Adrenal gland (tissue), 16 donors: ENCODE data around the gene ARHGAP11B.
A peak's percentile ranks its signal among the peaks of the same experiment; 100 is the strongest.
"Not testable (repeated sequence)": the region's sequence is repeated elsewhere in the genome, so short reads cannot be mapped to it uniquely, and the experiment has no call there.

Experiments
- DNase-seq, 7 donors: peaks; one replicate each; pipeline ENCODE4 v3.0.0-alpha.2; 2019 to 2020
- H3K27ac ChIP-seq, 5 donors: fragments of 200-600 bp; sonication (generic) in 4 of 5; 1 replicate in 3 of 5; 2 replicates in 2 of 5; pipeline versions ENCODE4 v1.5.1 to v1.8.0; 2016 to 2020; ENCODE audit warnings: mild to moderate bottlenecking in 1 of 5
- H3K27me3 ChIP-seq: fragments of 200-600 bp; 2 replicates; pipeline ENCODE4 v1.8.0; 2021
- H3K36me3 ChIP-seq, 2 donors: fragments of 200-600 bp; replicated peaks in 1 of 2; 1 replicate in 1 of 2; 2 replicates in 1 of 2; pipeline versions ENCODE4 v1.5.1 to v1.8.0; 2018 to 2022
- H3K4me1 ChIP-seq, 2 donors: fragments of 200-600 bp; replicated peaks in 1 of 2; 1 replicate in 1 of 2; 2 replicates in 1 of 2; pipeline versions ENCODE4 v1.5.1 to v1.8.0; 2018 to 2021
- H3K4me3 ChIP-seq, 4 donors: fragments of 200-600 bp; sonication (generic) in 3 of 4; one replicate each; pipeline ENCODE4 v1.5.1; 2016 to 2018
- H3K9me3 ChIP-seq, 3 donors: fragments of 200-600 bp; sonication (generic) in 1 of 3; replicated peaks in 1 of 3; 1 replicate in 2 of 3; 2 replicates in 1 of 3; pipeline versions ENCODE4 v1.5.1 to v1.8.0; 2016 to 2021
- CTCF ChIP-seq, 6 experiments: fragments of 450-650 bp in 4 of 6; fragments of 200-600 bp in 2 of 6; sonication (generic) in 1 of 6; IDR thresholded peaks; 1 replicate in 5 of 6; 2 replicates in 1 of 6; pipeline versions ENCODE4 v1.5.1 to v1.8.0; 2016 to 2021; ENCODE audit warnings: antibody characterized with exemption in 6 of 6, mild to moderate bottlenecking in 2 of 6, moderate library complexity in 1 of 6
- POLR2A ChIP-seq, 2 donors: fragments of 450-650 bp; IDR thresholded peaks; one replicate each; pipeline ENCODE4 v1.6.1; 2017; ENCODE audit warnings: antibody characterized with exemption in 2 of 2, mild to moderate bottlenecking in 2 of 2, moderate library complexity in 1 of 2
- WGBS, 4 donors: extraction: QIAGEN DNeasy Blood & Tissue Kit in 2 of 4; methylation state at CpG; one replicate each; pipeline versions ENCODE4 v1.1.5 to v1.1.7; 2013 to 2017; 5-methylcytosine and 5-hydroxymethylcytosine counted together
- intact Hi-C, 2 donors: fragments of 100-400 bp; cut with DNase I; formaldehyde crosslinking; loops; one replicate each; pipeline versions ENCODE4 v1.14.1 to v1.15.0; 2022 to 2023
- long read RNA-seq, 10 donors: library from polyadenylated mRNA in 3 of 10; unstranded in 2 of 10; stranded (forward) in 1 of 10; transcript quantifications; one replicate each; pipeline ENCODE4 v2.0.0 and lab custom pipeline, GENCODE V29; 2021 to 2026
- donor health status: healthy with polysubstance abuse.
- donor health status: Bipolar disorder and iron deficiency.
- donor health status: DM: yes; HTN: yes; CAD: no.
- donor health status: DM: no; HTN: no; CAD: no.
- donor health status: DM: no; HTN: no; CAD: no.

ARHGAP11B gene
- long read RNA-seq, donor 1 = 0 reads
- long read RNA-seq, donor 2 = 0 reads
- long read RNA-seq, donor 3 = 0 reads
- long read RNA-seq, donor 4 = 0 reads
- long read RNA-seq, donor 5 = 0 reads
- long read RNA-seq, donor 6 = 0 reads
- long read RNA-seq, donor 7 = 0 reads
- long read RNA-seq, donor 8, partial matches to known transcripts = 0 of 2 reads
- long read RNA-seq, donor 8, other reads (novel, unspliced or antisense) = 0 of 2 reads
- long read RNA-seq, donor 9 = 0 reads
- long read RNA-seq, donor 10 = 0 reads

- Histone ChIP-seq H3K27ac (peak within 1 kb of the TSS; percentile 40 to 92 (median 86)), H3K4me3 (peak within 1 kb of the TSS; percentile 32 to 61 (median 46))
- H3K36me3 ChIP-seq, H3K4me1 ChIP-seq, H3K9me3 ChIP-seq, intact Hi-C loops, H3K27me3 ChIP-seq: not testable (repeated sequence)
- TF ChIP-seq POLR2A (IDR thresholded peaks at IDR 0.05) (peak in 1 of 2 donors; percentile 56), CTCF (IDR thresholded peaks at IDR 0.05) (peak in 1 of 6 experiments; percentile 18)
- 0% methylated on average over 7 to 34 of the region's 35 CpGs for WGBS, 4 donors
- DNase-seq = peak; percentile 92 to 94 (median 94)
Observed at GRCh38 chr15:30625436-30626193, at the start of gene ARHGAP11B. Gene ARHGAP11B (plus strand): TSS chr15:30626128.

GRCh38 chr15:30579394-30579970, 46.4 kb upstream of the ARHGAP11B start:
- H3K4me3 ChIP-seq, intact Hi-C loops, H3K27me3 ChIP-seq, DNase-seq, H3K36me3 ChIP-seq, H3K4me1 ChIP-seq, H3K9me3 ChIP-seq, H3K27ac ChIP-seq: not testable (repeated sequence)
- WGBS, 4 donors = no CpG with 5 or more reads among the region's 6 CpGs

- intact Hi-C loops, H3K4me1 ChIP-seq, H3K36me3 ChIP-seq, H3K9me3 ChIP-seq, DNase-seq, H3K4me3 ChIP-seq, H3K27me3 ChIP-seq, H3K27ac ChIP-seq: not testable (repeated sequence)
- no CpG with 5 or more reads among the region's 4 CpGs for WGBS, 4 donors
Observed at GRCh38 chr15:30580716-30581115, 45.2 kb upstream of the ARHGAP11B start.

GRCh38 chr15:30598953-30599352, 27.0 kb upstream of the ARHGAP11B start:
- H3K27me3 ChIP-seq, H3K4me1 ChIP-seq, intact Hi-C loops, H3K36me3 ChIP-seq, DNase-seq, H3K9me3 ChIP-seq, H3K4me3 ChIP-seq, H3K27ac ChIP-seq: not testable (repeated sequence)
- peak in 3 of 6 experiments; percentile 36 to 46 (median 39) for TF ChIP-seq CTCF (IDR thresholded peaks at IDR 0.05)
- 11 to 13% (median 12%) methylated on average over 2 of the region's 2 CpGs for WGBS, 4 donors

- H3K27me3 ChIP-seq, H3K27ac ChIP-seq, H3K36me3 ChIP-seq, intact Hi-C loops, H3K9me3 ChIP-seq, H3K4me1 ChIP-seq, H3K4me3 ChIP-seq, DNase-seq: not testable (repeated sequence)
- WGBS, 4 donors = 86 to 97% (median 90%) methylated on average over 3 to 8 of the region's 8 CpGs
Observed at GRCh38 chr15:30603796-30604195, 22.1 kb upstream of the ARHGAP11B start, which contains the start of gene GOLGA8H. Gene GOLGA8H (plus strand): TSS chr15:30604028. CDS start chr15:30604126, 98 bp downstream.

- H3K9me3 ChIP-seq, H3K4me1 ChIP-seq, H3K4me3 ChIP-seq, DNase-seq, H3K36me3 ChIP-seq, H3K27me3 ChIP-seq, H3K27ac ChIP-seq, intact Hi-C loops: not testable (repeated sequence)
- 38% methylated on average over 1 of the region's 6 CpGs; no CpG with 5 or more reads in 3 of the 4 donors for WGBS, 4 donors
Observed at GRCh38 chr15:30612271-30612670, 13.7 kb upstream of the ARHGAP11B start.
